Prostate gland (tissue), 2 donors: Measurements from ENCODE around the gene PALD1. TPM values are rescaled to one million over a fixed set of nuclear protein-coding genes. Genes with fewer than 3 reads are reported as not detected.

Experiments
- DNase-seq: peaks from one replicate; pipeline ENCODE4 v3.0.0-alpha.2; 2019; ENCODE audit warnings: low spot score
- H3K27ac ChIP-seq, 2 donors: fragments of 200-600 bp; sonication (generic); 2 replicates each; pipeline ENCODE4 v1.5.1; 2017 to 2019
- H3K27me3 ChIP-seq: fragments of 200-600 bp; sonication (generic); replicated peaks from 2 replicates; pipeline ENCODE4 v1.5.1; 2019; ENCODE audit not compliant: insufficient read depth
- H3K36me3 ChIP-seq, 2 donors: fragments of 200-600 bp; sonication (generic); 1 replicate in 1 of 2; 2 replicates in 1 of 2; pipeline versions ENCODE4 v1.5.1 to v1.8.1; 2017 to 2019
- H3K4me1 ChIP-seq: fragments of 200-600 bp; sonication (generic); replicated peaks from 2 replicates; pipeline ENCODE4 v1.5.1; 2019
- H3K4me3 ChIP-seq, 2 donors: fragments of 200-600 bp; sonication (generic); 2 replicates each; pipeline ENCODE4 v1.5.1; 2017 to 2019
- H3K9me3 ChIP-seq: fragments of 200-600 bp; sonication (generic); 2 replicates; pipeline ENCODE4 v1.5.1; 2017
- CTCF ChIP-seq, 4 experiments: fragments of 200-600 bp in 2 of 4; fragments of 450-650 bp in 2 of 4; sonication (generic) in 2 of 4; IDR thresholded peaks; 1 replicate in 3 of 4; 2 replicates in 1 of 4; pipeline ENCODE4 v1.5.1; 2016 to 2019; ENCODE audit warnings: antibody characterized with exemption in 4 of 4, mild to moderate bottlenecking in 2 of 4, moderate library complexity in 2 of 4
- POLR2A ChIP-seq: fragments of 450-650 bp; IDR thresholded peaks from one replicate; pipeline ENCODE4 v1.6.1; 2016; ENCODE audit warnings: antibody characterized with exemption, mild to moderate bottlenecking
- POLR2AphosphoS5 ChIP-seq: sonication (generic); formaldehyde crosslinking; IDR thresholded peaks from one replicate; pipeline ENCODE4 v1.6.1; 2017; ENCODE audit warnings: antibody characterized with exemption
- WGBS: methylation state at CpG from one replicate; pipeline ENCODE4 v1.1.5; 2018; 5-methylcytosine and 5-hydroxymethylcytosine counted together
- intact Hi-C: fragments of 100-400 bp; cut with DNase I; formaldehyde crosslinking; loops from one replicate; pipeline ENCODE4 v1.14.2; 2022
- total RNA-seq, 2 donors: library from RNA; depleted of rRNA; stranded (reverse); fragments of >200 nt; gene quantifications; one replicate each; pipeline ENCODE4 v1.1.0, GENCODE V29; 2016

Gene PALD1
- total RNA-seq, 2 donors from 2014 or later = 6.6 to 12.4 TPM

GRCh38 chr10:70433581-70434280, 44.8 kb upstream of the PALD1 start:
- 83% methylated on average over 9 of the region's 9 CpGs for WGBS
- intact Hi-C loops = no loop called here
- no peaks in the 10 kb centered on the region for H3K9me3 ChIP-seq

GRCh38 chr10:70435241-70436085, 43.1 kb upstream of the PALD1 start:
- H3K9me3 ChIP-seq = no peaks in the 10 kb centered on the region
- intact Hi-C loops = no loop called here
- no peaks in the 10 kb centered on the region for H3K4me1 ChIP-seq
- H3K36me3 ChIP-seq = no peaks in the 10 kb centered on the region
- H3K27me3 ChIP-seq = peaks cover 4% of the 10 kb centered on the region
- no peak overlapping the region for H3K27ac ChIP-seq
- no peak for DNase-seq
- no peak overlapping the region for H3K4me3 ChIP-seq
- 95% methylated on average over 19 of the region's 19 CpGs for WGBS
- no peak for TF ChIP-seq POLR2A
- TF ChIP-seq POLR2AphosphoS5 = no peak
- no peak for TF ChIP-seq CTCF (IDR thresholded peaks at IDR 0.05)

More at GRCh38 chr10:70433581-70434280, 44.8 kb upstream of the PALD1 start:
- H3K4me3 ChIP-seq = no peak overlapping the region
- no peak overlapping the region for H3K27ac ChIP-seq
- H3K27me3 ChIP-seq = no peaks in the 10 kb centered on the region
- DNase-seq = no peak
- TF ChIP-seq POLR2AphosphoS5 = no peak
- no peak for TF ChIP-seq POLR2A
- no peak for TF ChIP-seq CTCF (IDR thresholded peaks at IDR 0.05)
- no peaks in the 10 kb centered on the region for H3K4me1 ChIP-seq
- no peaks in the 10 kb centered on the region for H3K36me3 ChIP-seq

- intact Hi-C loops = no loop called here
- WGBS = 74% methylated on average over 5 of the region's 5 CpGs
- Histone ChIP-seq H3K36me3 (no peaks in the 10 kb centered on the region), H3K4me1 (no peaks in the 10 kb centered on the region), H3K4me3 (no peak overlapping the region), H3K27me3 (peaks cover 12% of the 10 kb centered on the region), H3K27ac (no peak overlapping the region), H3K9me3 (no peaks in the 10 kb centered on the region)
- TF ChIP-seq POLR2A = no peak
- TF ChIP-seq CTCF (IDR thresholded peaks at IDR 0.05) = no peak
- TF ChIP-seq POLR2AphosphoS5 = no peak
- DNase-seq = no peak
Observed at GRCh38 chr10:70437721-70438120, 40.8 kb upstream of the PALD1 start.

GRCh38 chr10:70440296-70441160, 38.0 kb upstream of the PALD1 start:
- Histone ChIP-seq H3K9me3 (no peaks in the 10 kb centered on the region), H3K27me3 (peaks cover 12% of the 10 kb centered on the region), H3K4me3 (peak overlapping the region in 1 of 2 donors; percentile 1), H3K27ac (no peak overlapping the region), H3K36me3 (no peaks in the 10 kb centered on the region), H3K4me1 (no peaks in the 10 kb centered on the region)
- DNase-seq = no peak
- intact Hi-C loops = no loop called here
- TF ChIP-seq CTCF (IDR thresholded peaks at IDR 0.05) (no peak), POLR2AphosphoS5 (no peak), POLR2A (no peak)
- WGBS = 6% methylated on average over 42 of the region's 69 CpGs
